ENCODE results near the gene PARG. TPM values are rescaled to one million over a fixed set of nuclear protein-coding genes. Genes with fewer than 3 reads are reported as not detected.
A peak's percentile ranks its signal among the peaks of the same experiment; 100 is the strongest.

Gene PARG
- total and polyA plus RNA-seq, 4 donors, result 4.5 to 16.9 (median 9.0) TPM

DNA sequence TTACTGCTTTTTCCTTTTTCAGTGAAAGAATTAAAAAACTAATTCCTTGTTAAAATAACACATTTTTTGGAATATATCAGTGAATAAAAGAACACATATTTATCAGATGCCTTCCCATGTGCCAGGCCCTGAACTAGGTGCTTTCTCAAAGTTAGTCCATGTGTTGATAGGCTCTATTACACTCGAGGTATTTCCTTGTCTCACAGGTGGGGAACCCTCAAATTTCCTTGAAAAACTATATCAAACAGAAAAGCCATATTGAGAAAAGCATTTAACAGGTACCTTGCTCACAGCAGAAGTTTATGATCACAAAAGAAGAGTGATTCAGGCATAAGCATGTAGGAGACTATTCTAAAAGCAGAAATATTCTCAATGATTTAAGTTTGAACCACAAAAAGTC, 104.1 kb downstream of the PARG start:
- TF ChIP-seq EGR1 (IDR thresholded peaks at IDR 0.05; ENCODE audit: low read depth in 2 of 2) (no peak), HNF4G (IDR thresholded peaks at IDR 0.05) (no peak), CTCF (IDR thresholded peaks at IDR 0.05; ENCODE audit: low read depth, low read length, missing input control) (no peak), TAF1 (conservative IDR thresholded peaks at IDR 0.05) (no peak), ZBTB33 (IDR thresholded peaks at IDR 0.05) (no peak), RXRA (IDR thresholded peaks at IDR 0.05) (no peak), SP1 (IDR thresholded peaks at IDR 0.05) (no peak), NR2F2 (IDR thresholded peaks at IDR 0.05) (no peak), JUND (IDR thresholded peaks at IDR 0.05) (no peak), GABPA (IDR thresholded peaks at IDR 0.05 in 1 of 2, conservative IDR thresholded peaks at IDR 0.05 in 1 of 2) (no peak)
- TF ChIP-seq, protein P1, sequence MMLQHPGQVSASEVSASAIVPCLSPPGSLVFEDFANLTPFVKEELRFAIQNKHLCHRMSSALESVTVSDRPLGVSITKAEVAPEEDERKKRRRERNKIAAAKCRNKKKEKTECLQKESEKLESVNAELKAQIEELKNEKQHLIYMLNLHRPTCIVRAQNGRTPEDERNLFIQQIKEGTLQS (IDR thresholded peaks at IDR 0.05), result no peak
- H3K4me1 ChIP-seq (ENCODE audit: control insufficient read depth in 4 of 4, insufficient read depth in 4 of 4, low read length in 3 of 4), result peaks cover 0 to 13% (median 3%) of the 10 kb centered on the region in 4 donors
- WGBS, result 66% methylated on average over 1 of the region's 1 CpG
- H3K27me3 ChIP-seq (ENCODE audit: control insufficient read depth in 4 of 4, insufficient read depth in 4 of 4, low read length in 3 of 4), result no peaks in the 10 kb centered on the region
- H3K36me3 ChIP-seq (ENCODE audit: control insufficient read depth in 4 of 4, insufficient read depth in 3 of 4, low read depth in 1 of 4, low read length in 3 of 4), result peaks cover 1 to 13% (median 10%) of the 10 kb centered on the region in 4 donors
- H3K27ac ChIP-seq (ENCODE audit: low read depth in 1 of 2, low read length in 2 of 2), result peak overlapping the region; percentile 57
- H3K4me3 ChIP-seq (ENCODE audit: low read depth in 1 of 3, low read length in 3 of 3), result no peak overlapping the region
- no peaks in the 10 kb centered on the region for H3K9me3 ChIP-seq (ENCODE audit: control insufficient read depth in 4 of 4, low read length in 3 of 4)
- peak overlapping the region in 1 of 2 donors; percentile 66 for H3K9ac ChIP-seq (ENCODE audit: low read depth in 1 of 2, low read length in 2 of 2)
- no peak for DNase-seq (ENCODE audit: low spot score)

- peak overlapping the region; percentile 57 for H3K27ac ChIP-seq (ENCODE audit: low read depth in 1 of 2, low read length in 2 of 2)
- H3K36me3 ChIP-seq (ENCODE audit: control insufficient read depth in 4 of 4, insufficient read depth in 3 of 4, low read depth in 1 of 4, low read length in 3 of 4), result peaks cover 5 to 14% (median 10%) of the 10 kb centered on the region in 4 donors
- no peak for DNase-seq (ENCODE audit: low spot score)
- TF ChIP-seq RAD21 (IDR thresholded peaks at IDR 0.05), result peak; percentile 13
- peak; percentile 47 to 58 for TF ChIP-seq JUND (IDR thresholded peaks at IDR 0.05)
- peak; percentile 56 for TF ChIP-seq SP1 (IDR thresholded peaks at IDR 0.05)
- peak in 1 of 2 donors; percentile 9 for TF ChIP-seq GABPA (IDR thresholded peaks at IDR 0.05 in 1 of 2, conservative IDR thresholded peaks at IDR 0.05 in 1 of 2)
- TF ChIP-seq NR2F2 (IDR thresholded peaks at IDR 0.05), result peak; percentile 40
- TF ChIP-seq YY1 (IDR thresholded peaks at IDR 0.05), result peak; percentile 50
- TF ChIP-seq HNF4A (conservative IDR thresholded peaks at IDR 0.05), result peak; percentile 49 to 51
- no peak for TF ChIP-seq HNF4G (IDR thresholded peaks at IDR 0.05)
- no peak for TF ChIP-seq FOXA1 (IDR thresholded peaks at IDR 0.05)
- TF ChIP-seq, protein P2, sequence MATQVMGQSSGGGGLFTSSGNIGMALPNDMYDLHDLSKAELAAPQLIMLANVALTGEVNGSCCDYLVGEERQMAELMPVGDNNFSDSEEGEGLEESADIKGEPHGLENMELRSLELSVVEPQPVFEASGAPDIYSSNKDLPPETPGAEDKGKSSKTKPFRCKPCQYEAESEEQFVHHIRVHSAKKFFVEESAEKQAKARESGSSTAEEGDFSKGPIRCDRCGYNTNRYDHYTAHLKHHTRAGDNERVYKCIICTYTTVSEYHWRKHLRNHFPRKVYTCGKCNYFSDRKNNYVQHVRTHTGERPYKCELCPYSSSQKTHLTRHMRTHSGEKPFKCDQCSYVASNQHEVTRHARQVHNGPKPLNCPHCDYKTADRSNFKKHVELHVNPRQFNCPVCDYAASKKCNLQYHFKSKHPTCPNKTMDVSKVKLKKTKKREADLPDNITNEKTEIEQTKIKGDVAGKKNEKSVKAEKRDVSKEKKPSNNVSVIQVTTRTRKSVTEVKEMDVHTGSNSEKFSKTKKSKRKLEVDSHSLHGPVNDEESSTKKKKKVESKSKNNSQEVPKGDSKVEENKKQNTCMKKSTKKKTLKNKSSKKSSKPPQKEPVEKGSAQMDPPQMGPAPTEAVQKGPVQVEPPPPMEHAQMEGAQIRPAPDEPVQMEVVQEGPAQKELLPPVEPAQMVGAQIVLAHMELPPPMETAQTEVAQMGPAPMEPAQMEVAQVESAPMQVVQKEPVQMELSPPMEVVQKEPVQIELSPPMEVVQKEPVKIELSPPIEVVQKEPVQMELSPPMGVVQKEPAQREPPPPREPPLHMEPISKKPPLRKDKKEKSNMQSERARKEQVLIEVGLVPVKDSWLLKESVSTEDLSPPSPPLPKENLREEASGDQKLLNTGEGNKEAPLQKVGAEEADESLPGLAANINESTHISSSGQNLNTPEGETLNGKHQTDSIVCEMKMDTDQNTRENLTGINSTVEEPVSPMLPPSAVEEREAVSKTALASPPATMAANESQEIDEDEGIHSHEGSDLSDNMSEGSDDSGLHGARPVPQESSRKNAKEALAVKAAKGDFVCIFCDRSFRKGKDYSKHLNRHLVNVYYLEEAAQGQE (IDR thresholded peaks at IDR 0.05), result peak; percentile 67
- TF ChIP-seq MAX (IDR thresholded peaks at IDR 0.05), result no peak
- TF ChIP-seq, protein P1 (IDR thresholded peaks at IDR 0.05), result no peak
- peak; percentile 44 to 49 for TF ChIP-seq RXRA (IDR thresholded peaks at IDR 0.05)
- H3K9ac ChIP-seq (ENCODE audit: low read depth in 1 of 2, low read length in 2 of 2), result peak overlapping the region in 1 of 2 donors; percentile 66
- H3K4me3 ChIP-seq (ENCODE audit: low read depth in 1 of 3, low read length in 3 of 3), result no peak overlapping the region
- peaks cover 0 to 13% (median 3%) of the 10 kb centered on the region in 4 donors for H3K4me1 ChIP-seq (ENCODE audit: control insufficient read depth in 4 of 4, insufficient read depth in 4 of 4, low read length in 3 of 4)
- H3K9me3 ChIP-seq (ENCODE audit: control insufficient read depth in 4 of 4, low read length in 3 of 4), result no peaks in the 10 kb centered on the region
- WGBS, result 36% methylated on average over 5 of the region's 5 CpGs
- no peaks in the 10 kb centered on the region for H3K27me3 ChIP-seq (ENCODE audit: control insufficient read depth in 4 of 4, insufficient read depth in 4 of 4, low read length in 3 of 4)
Measured at GRCh38 chr10:49837051-49837478, 104.8 kb downstream of the PARG start.
